GM23338 (cell line): ENCODE measurements around the gene MCM3. TPM values are rescaled to one million over a fixed set of nuclear protein-coding genes. Genes with fewer than 3 reads are reported as not detected.

Source experiments
- ATAC-seq: fragments of 200-7000 bp; cut with Tn5 transposase; 3 replicates; pipeline ENCODE4 v1.9.1; 2020
- DNase-seq: peaks from one replicate; pipeline ENCODE4 v3.0.0-alpha.2; 2015; ENCODE audit warnings: low spot score
- H2AFZ ChIP-seq: fragments of 200-600 bp; sonication (generic); 2 replicates; pipeline ENCODE4 v1.8.0; 2016; ENCODE audit warnings: antibody characterized with exemption, mild to moderate bottlenecking, moderate library complexity
- H3F3A ChIP-seq: fragments of 200-600 bp; sonication (generic); replicated peaks from 2 replicates; pipeline ENCODE4 v1.8.0; 2017; ENCODE audit warnings: antibody characterized with exemption, mixed run types, low read depth
- H3K27ac ChIP-seq: fragments of 200-600 bp; sonication (generic); 2 replicates; pipeline ENCODE4 v1.6.1; 2016; ENCODE audit warnings: low read depth
- H3K27me3 ChIP-seq: fragments of 200-600 bp; sonication (generic); 2 replicates; pipeline ENCODE4 v1.8.0; 2016; ENCODE audit warnings: mild to moderate bottlenecking, mixed run types, moderate library complexity; ENCODE audit not compliant: insufficient read depth
- H3K36me3 ChIP-seq: fragments of 200-600 bp; sonication (generic); 2 replicates; pipeline ENCODE4 v1.8.0; 2016; ENCODE audit warnings: mild to moderate bottlenecking; ENCODE audit not compliant: insufficient read depth
- H3K4me1 ChIP-seq: fragments of 200-600 bp; sonication (generic); 2 replicates; pipeline ENCODE4 v1.8.0; 2016; ENCODE audit warnings: mild to moderate bottlenecking, moderate library complexity; ENCODE audit not compliant: insufficient read depth
- H3K4me2 ChIP-seq: fragments of 200-600 bp; sonication (generic); 2 replicates; pipeline ENCODE4 v1.7.1; 2017; ENCODE audit warnings: mixed run types
- H3K4me3 ChIP-seq: fragments of 200-600 bp; sonication (generic); 2 replicates; pipeline ENCODE4 v1.6.1; 2016; ENCODE audit warnings: mixed run types
- H3K79me2 ChIP-seq: fragments of 200-600 bp; sonication (generic); replicated peaks from 2 replicates; pipeline ENCODE4 v1.8.0; 2017; ENCODE audit warnings: mild to moderate bottlenecking; ENCODE audit not compliant: insufficient read depth
- H3K9me2 ChIP-seq: fragments of 200-600 bp; sonication (generic); 2 replicates; pipeline ENCODE4 v1.8.0; 2017; ENCODE audit not compliant: insufficient read depth
- H4K20me1 ChIP-seq: fragments of 200-600 bp; sonication (generic); replicated peaks from 2 replicates; pipeline ENCODE4 v1.8.0; 2017; ENCODE audit warnings: mild to moderate bottlenecking; ENCODE audit not compliant: insufficient read depth
- H3K27ac Mint-ChIP-seq: 2 replicates; pipeline ENCODE4 v1.8.0; 2020; ENCODE audit warnings: inconsistent platforms, mild to moderate bottlenecking, moderate library complexity, mixed read lengths
- H3K27me3 Mint-ChIP-seq: 3 replicates; pipeline ENCODE4 v1.8.0; 2022; ENCODE audit warnings: low read depth, mild to moderate bottlenecking, moderate library complexity, mixed read lengths, inconsistent platforms; ENCODE audit not compliant: insufficient read depth, poor library complexity
- H3K36me3 Mint-ChIP-seq: 3 replicates; pipeline ENCODE4 v1.8.0; 2021; ENCODE audit warnings: low read depth, mild to moderate bottlenecking, inconsistent platforms, moderate library complexity, mixed read lengths
- H3K4me1 Mint-ChIP-seq: 3 replicates; pipeline ENCODE4 v1.8.0; 2020; ENCODE audit warnings: mild to moderate bottlenecking, inconsistent platforms, mixed read lengths
- H3K4me3 Mint-ChIP-seq: 3 replicates; pipeline ENCODE4 v1.8.0; 2021; ENCODE audit warnings: moderate library complexity, mild to moderate bottlenecking, inconsistent platforms, mixed read lengths
- H3K9me3 Mint-ChIP-seq: 3 replicates; pipeline ENCODE4 v1.8.0; 2020; ENCODE audit warnings: moderate library complexity, mild to moderate bottlenecking, inconsistent platforms, mixed read lengths
- CREB1 ChIP-seq: fragments of 250-450 bp; sonication (Bioruptor Pico); IDR thresholded peaks from 2 replicates; pipeline ENCODE4 v1.5.0; 2020; ENCODE audit warnings: low read depth, mild to moderate bottlenecking, moderate library complexity
- CTCF ChIP-seq, 2 experiments: fragments of 200-600 bp in 1 of 2; sonication (generic) in 1 of 2; conservative IDR thresholded peaks; 2 replicates each; pipeline versions ENCODE4 v1.5.1 to v1.6.1; 2016 to 2017; ENCODE audit warnings: antibody characterized with exemption in 2 of 2, low read depth in 2 of 2, mild to moderate bottlenecking in 2 of 2, moderate library complexity in 1 of 2
- ETS1 ChIP-seq: IDR thresholded peaks from 2 replicates; pipeline ENCODE4 v1.6.1; 2016; ENCODE audit warnings: antibody characterized with exemption
- EZH2 ChIP-seq: fragments of 200-600 bp; sonication (generic); IDR thresholded peaks from one replicate; pipeline ENCODE4 v1.8.0; 2017; ENCODE audit warnings: antibody characterized with exemption, mild to moderate bottlenecking, low read depth; ENCODE audit not compliant: unreplicated experiment
- EZH2phosphoT487 ChIP-seq: fragments of 200-600 bp; sonication (generic); IDR thresholded peaks from one replicate; pipeline ENCODE4 v1.8.1; 2018; ENCODE audit warnings: antibody characterized with exemption; ENCODE audit not compliant: unreplicated experiment
- JUNB ChIP-seq: IDR thresholded peaks from one replicate; pipeline ENCODE4 v1.6.1; 2016; ENCODE audit warnings: antibody characterized with exemption; ENCODE audit not compliant: unreplicated experiment
- NANOG ChIP-seq: IDR thresholded peaks from 2 replicates; pipeline ENCODE4 v1.6.1; 2016; ENCODE audit warnings: antibody characterized with exemption, borderline replicate concordance
- POLR2AphosphoS5 ChIP-seq: IDR thresholded peaks from 2 replicates; pipeline ENCODE4 v1.6.1; 2016; ENCODE audit warnings: antibody characterized with exemption, low read depth
- REST ChIP-seq: IDR thresholded peaks from one replicate; pipeline ENCODE4 v1.6.1; 2018; ENCODE audit warnings: antibody characterized with exemption; ENCODE audit not compliant: unreplicated experiment
- ZNF114 ChIP-seq: fragments of 250-450 bp; sonication (Bioruptor Pico); IDR thresholded peaks from 2 replicates; pipeline ENCODE4 v1.5.0; 2020; ENCODE audit warnings: mild to moderate bottlenecking, moderate library complexity
- ZNF462 ChIP-seq: fragments of 250-450 bp; sonication (Bioruptor Pico); IDR thresholded peaks from 2 replicates; pipeline ENCODE4 v1.5.0; 2020; ENCODE audit warnings: mild to moderate bottlenecking, moderate library complexity
- polyA plus RNA-seq: library from polyadenylated mRNA; unstranded; fragments of >200 nt; fragmentation: Nextera tagmentation; extraction: Ambion mirVana; gene quantifications from 2 replicates; pipeline ENCODE4 v1.2.1, GENCODE V29; 2016
- total RNA-seq: library from RNA; depleted of rRNA; stranded (reverse); fragments of >200 nt; shearing (Covaris generic); gene quantifications from 2 replicates; pipeline ENCODE4 v1.2.3, GENCODE V29; 2014

MCM3 gene
- total and polyA plus RNA-seq, 2 experiments from 2014 or later: 157 to 369 TPM

GRCh38 chr6:52305948-52306767, 21.6 kb upstream of the MCM3 start (continued):
- TF ChIP-seq ZNF462 (CRISPR knock-in tag) (no peak), EZH2phosphoT487 (no peak), NANOG (no peak), CREB1 (CRISPR knock-in tag) (no peak)

- no peaks in the 10 kb centered on the region for H3K79me2 ChIP-seq
- no peaks in the 10 kb centered on the region for H3F3A ChIP-seq
- H3K27ac Mint-ChIP-seq: no peak overlapping the region
- no peaks in the 10 kb centered on the region; the same call in 1 of the 2 replicates for H3K4me1 ChIP-seq
- no peaks in the 10 kb centered on the region for H3K36me3 Mint-ChIP-seq
- no peak for ATAC-seq
- no peaks in the 10 kb centered on the region for H3K9me3 Mint-ChIP-seq
- H3K27ac ChIP-seq: no peak overlapping the region
- H3K4me1 Mint-ChIP-seq: peaks cover 7% of the 10 kb centered on the region; the same call in 2 of the 3 replicates
- no peaks in the 10 kb centered on the region for H4K20me1 ChIP-seq
- H3K36me3 ChIP-seq: no peaks in the 10 kb centered on the region
- no peak overlapping the region for H3K4me3 Mint-ChIP-seq
- DNase-seq: no peak
- H3K4me2 ChIP-seq: no peak overlapping the region
- H3K9me2 ChIP-seq: no peaks in the 10 kb centered on the region
- H3K4me3 ChIP-seq: no peak overlapping the region
- no peak overlapping the region for H2AFZ ChIP-seq
- H3K27me3 ChIP-seq: peaks cover 5% of the 10 kb centered on the region; the same call in 1 of the 2 replicates
- H3K27me3 Mint-ChIP-seq: peaks cover 10% of the 10 kb centered on the region
- no peak for TF ChIP-seq ETS1
- no peak for TF ChIP-seq JUNB
- TF ChIP-seq POLR2AphosphoS5: no peak
- TF ChIP-seq EZH2phosphoT487: no peak
- no peak for TF ChIP-seq CREB1 (CRISPR knock-in tag)
- no peak for TF ChIP-seq EZH2
- TF ChIP-seq ZNF114: no peak
- no peak for TF ChIP-seq CTCF (conservative IDR thresholded peaks at IDR 0.05; ENCODE audit: low read depth in 2 of 2)
- TF ChIP-seq NANOG: no peak
- no peak for TF ChIP-seq REST
Measured at GRCh38 chr6:52305411-52305810, 20.9 kb upstream of the MCM3 start.
